ENCODE results near the gene CHD8. TPM values are rescaled to one million over a fixed set of nuclear protein-coding genes. Genes with fewer than 3 reads are reported as not detected.

Gene CHD8
- total and polyA plus RNA-seq, 5 donors from 2014 or later, result 15.3 to 142 (median 24.2) TPM

DNA sequence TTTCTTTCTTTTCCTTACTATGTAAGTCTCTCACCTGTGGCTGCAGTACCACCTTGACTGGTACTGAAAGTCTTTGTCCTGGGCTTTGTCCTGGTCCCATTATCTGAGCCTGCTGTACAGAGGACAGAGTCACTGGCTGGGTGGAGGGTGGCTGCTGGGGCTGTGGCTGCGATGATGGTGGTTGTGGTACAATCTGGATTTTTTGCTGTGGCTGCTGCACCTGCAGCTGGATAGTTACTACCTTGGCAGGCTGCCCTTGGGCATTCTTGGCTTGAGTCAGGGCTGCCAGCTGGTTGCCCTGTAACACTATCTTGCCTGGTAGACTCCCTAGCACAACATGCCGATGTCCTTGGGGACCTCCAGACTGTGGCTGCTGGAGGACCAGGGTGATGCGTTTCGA lies 27.0 kb downstream of the CHD8 start:
- Mint-ChIP-seq H3K36me3 (peaks cover 45% of the 10 kb centered on the region), H3K4me3 (no peak overlapping the region), H3K27ac (no peak overlapping the region), H3K4me1 (peaks cover 6 to 33% (median 28%) of the 10 kb centered on the region in 4 donors), H3K9me3 (no peaks in the 10 kb centered on the region), H3K27me3 (no peaks in the 10 kb centered on the region)
- Histone ChIP-seq H3K9me3 (ENCODE audit: control insufficient read depth in 2 of 2, low read length in 2 of 2) (no peaks in the 10 kb centered on the region), H3K27me3 (ENCODE audit: control insufficient read depth, insufficient read depth, low read length) (no peaks in the 10 kb centered on the region), H3K4me1 (ENCODE audit: control insufficient read depth, insufficient read depth, low read length, poor library complexity, severe bottlenecking) (peaks cover 4% of the 10 kb centered on the region), H3K4me3 (ENCODE audit: low read depth, low read length) (no peak overlapping the region), H3K27ac (ENCODE audit: insufficient read depth, low read length, poor library complexity, severe bottlenecking) (no peak overlapping the region), H3K36me3 (ENCODE audit: control insufficient read depth, insufficient read depth, low read length) (peaks cover 78% of the 10 kb centered on the region)
- no peak for DNase-seq
- ATAC-seq (ENCODE audit: low read depth in 2 of 2), result no peak

DNA sequence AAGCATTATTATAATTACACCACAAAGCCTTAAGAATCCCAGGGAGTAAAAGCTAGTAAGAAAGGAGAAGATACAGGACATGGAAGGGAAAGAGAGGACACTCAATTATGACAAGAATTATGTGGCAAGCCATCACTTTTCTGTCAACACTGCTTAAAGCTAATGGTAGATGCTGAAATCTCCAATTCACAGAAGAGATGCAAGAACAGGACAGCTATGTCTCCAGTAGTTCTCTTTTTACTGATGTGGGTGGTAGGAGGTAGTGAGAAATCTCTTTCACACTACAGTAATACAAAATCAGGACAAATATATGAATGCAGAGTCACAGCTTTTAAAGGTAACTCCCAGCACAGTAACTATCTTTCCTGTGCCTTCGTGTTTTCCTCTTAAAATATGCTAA lies 29.2 kb downstream of the CHD8 start:
- Mint-ChIP-seq H3K4me3 (no peak overlapping the region), H3K9me3 (no peaks in the 10 kb centered on the region), H3K4me1 (peaks cover 0 to 19% (median 15%) of the 10 kb centered on the region in 4 donors), H3K27ac (peak overlapping the region in 1 of 3 donors; percentile 50), H3K27me3 (no peaks in the 10 kb centered on the region), H3K36me3 (peaks cover 39% of the 10 kb centered on the region)
- H3K27me3 ChIP-seq (ENCODE audit: control insufficient read depth, insufficient read depth, low read length), result no peaks in the 10 kb centered on the region
- H3K9me3 ChIP-seq (ENCODE audit: control insufficient read depth in 2 of 2, low read length in 2 of 2), result no peaks in the 10 kb centered on the region
- no peak overlapping the region for H3K27ac ChIP-seq (ENCODE audit: insufficient read depth, low read length, poor library complexity, severe bottlenecking)
- H3K4me3 ChIP-seq (ENCODE audit: low read depth, low read length), result no peak overlapping the region
- H3K36me3 ChIP-seq (ENCODE audit: control insufficient read depth, insufficient read depth, low read length), result peaks cover 96% of the 10 kb centered on the region
- ATAC-seq (ENCODE audit: low read depth in 2 of 2), result no peak
- no peaks in the 10 kb centered on the region for H3K4me1 ChIP-seq (ENCODE audit: control insufficient read depth, insufficient read depth, low read length, poor library complexity, severe bottlenecking)
- DNase-seq, result no peak

DNA sequence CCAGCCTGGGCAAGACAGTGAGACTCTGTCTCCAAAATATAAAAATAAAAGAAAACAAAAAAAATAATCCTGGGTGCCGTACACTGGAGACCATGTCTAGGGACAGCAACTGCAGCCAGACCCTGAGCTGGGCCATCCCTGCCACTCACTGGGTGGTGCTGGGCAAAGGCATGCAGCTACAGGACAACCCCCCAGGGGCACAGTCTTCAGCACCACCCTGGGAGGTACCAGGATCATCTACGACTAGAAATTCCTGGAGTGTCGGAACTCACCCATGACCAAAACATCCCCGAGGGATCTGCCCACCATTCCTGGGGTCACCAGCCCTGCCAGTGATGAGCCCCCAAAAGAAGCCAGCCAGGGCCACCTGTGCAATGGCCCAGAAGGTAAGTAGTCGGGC lies 36.4 kb downstream of the CHD8 start:
- ATAC-seq (ENCODE audit: low read depth in 2 of 2), result no peak
- Histone ChIP-seq H3K4me1 (ENCODE audit: control insufficient read depth, insufficient read depth, low read length, poor library complexity, severe bottlenecking) (no peaks in the 10 kb centered on the region), H3K27me3 (ENCODE audit: control insufficient read depth, insufficient read depth, low read length) (no peaks in the 10 kb centered on the region), H3K36me3 (ENCODE audit: control insufficient read depth, insufficient read depth, low read length) (peaks cover 77% of the 10 kb centered on the region), H3K9me3 (ENCODE audit: control insufficient read depth in 2 of 2, low read length in 2 of 2) (no peaks in the 10 kb centered on the region), H3K4me3 (ENCODE audit: low read depth, low read length) (no peak overlapping the region), H3K27ac (ENCODE audit: insufficient read depth, low read length, poor library complexity, severe bottlenecking) (no peak overlapping the region)
- H3K4me1 Mint-ChIP-seq, result peaks cover 0 to 3% (median under 1%) of the 10 kb centered on the region in 4 donors
- no peaks in the 10 kb centered on the region for H3K9me3 Mint-ChIP-seq
- no peak overlapping the region for H3K27ac Mint-ChIP-seq
- peaks cover 22% of the 10 kb centered on the region for H3K36me3 Mint-ChIP-seq
- H3K4me3 Mint-ChIP-seq, result no peak overlapping the region
- no peaks in the 10 kb centered on the region for H3K27me3 Mint-ChIP-seq
- no peak for DNase-seq

DNA sequence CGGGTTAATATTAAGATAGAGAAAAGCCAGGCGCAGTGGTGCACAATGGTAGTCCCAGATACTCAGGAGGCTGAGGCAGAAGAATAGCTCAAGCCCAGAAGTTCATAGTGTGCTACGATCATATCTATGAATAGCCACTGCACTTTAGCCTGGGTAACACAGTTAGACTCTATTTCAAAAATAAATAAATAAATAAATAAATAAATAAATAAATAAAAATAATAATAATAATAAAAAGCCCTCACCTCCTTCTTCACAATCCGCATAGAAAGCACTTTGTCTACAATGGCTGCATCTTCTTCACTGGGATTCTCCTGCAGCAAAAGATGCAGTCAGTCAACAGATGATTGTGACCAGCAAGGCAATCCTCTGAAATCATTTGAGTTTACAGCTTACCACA lies 40.6 kb downstream of the CHD8 start:
- H3K4me1 ChIP-seq (ENCODE audit: control insufficient read depth, insufficient read depth, low read length, poor library complexity, severe bottlenecking), result no peaks in the 10 kb centered on the region
- ATAC-seq (ENCODE audit: low read depth in 2 of 2) (no peak), DNase-seq (no peak)
- no peak overlapping the region for H3K27ac ChIP-seq (ENCODE audit: insufficient read depth, low read length, poor library complexity, severe bottlenecking)
- Mint-ChIP-seq H3K4me1 (peaks cover 3 to 14% (median 5%) of the 10 kb centered on the region in 4 donors), H3K9me3 (no peaks in the 10 kb centered on the region), H3K27me3 (no peaks in the 10 kb centered on the region), H3K4me3 (no peak overlapping the region), H3K36me3 (peaks cover 44% of the 10 kb centered on the region), H3K27ac (peak overlapping the region in 2 of 3 donors; percentile 10 to 12)
- H3K36me3 ChIP-seq (ENCODE audit: control insufficient read depth, insufficient read depth, low read length), result peaks cover 78% of the 10 kb centered on the region
- no peaks in the 10 kb centered on the region for H3K27me3 ChIP-seq (ENCODE audit: control insufficient read depth, insufficient read depth, low read length)
- H3K4me3 ChIP-seq (ENCODE audit: low read depth, low read length), result no peak overlapping the region
- no peaks in the 10 kb centered on the region for H3K9me3 ChIP-seq (ENCODE audit: control insufficient read depth in 2 of 2, low read length in 2 of 2)

DNA sequence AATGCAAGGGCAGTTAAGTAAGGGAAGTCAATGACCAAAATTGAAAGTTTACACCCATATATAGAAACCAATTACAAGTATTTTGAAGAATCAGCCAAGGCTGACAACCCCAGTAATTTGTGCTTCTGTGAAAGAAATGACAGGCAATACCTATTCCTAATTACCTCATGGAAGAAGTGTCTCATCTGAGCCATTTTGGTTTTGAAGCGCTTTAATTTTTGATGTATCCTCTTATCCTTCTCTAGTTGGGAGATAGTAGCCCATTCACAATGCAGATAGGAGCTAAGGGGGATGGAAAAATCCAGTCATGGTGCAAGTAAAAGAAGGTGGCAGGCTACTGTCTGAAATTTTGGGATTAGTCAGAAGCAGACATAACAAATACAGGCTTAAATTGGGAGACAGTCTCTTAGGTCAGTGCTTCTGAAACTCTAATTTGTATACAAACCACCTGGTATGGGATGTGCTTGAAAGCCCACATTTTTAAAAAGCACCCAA lies 41.7 kb downstream of the CHD8 start:
- Mint-ChIP-seq H3K4me3 (no peak overlapping the region), H3K27ac (peak overlapping the region in 2 of 3 donors; percentile 10 to 45)
- no peak for ATAC-seq (ENCODE audit: low read depth in 2 of 2)

DNA sequence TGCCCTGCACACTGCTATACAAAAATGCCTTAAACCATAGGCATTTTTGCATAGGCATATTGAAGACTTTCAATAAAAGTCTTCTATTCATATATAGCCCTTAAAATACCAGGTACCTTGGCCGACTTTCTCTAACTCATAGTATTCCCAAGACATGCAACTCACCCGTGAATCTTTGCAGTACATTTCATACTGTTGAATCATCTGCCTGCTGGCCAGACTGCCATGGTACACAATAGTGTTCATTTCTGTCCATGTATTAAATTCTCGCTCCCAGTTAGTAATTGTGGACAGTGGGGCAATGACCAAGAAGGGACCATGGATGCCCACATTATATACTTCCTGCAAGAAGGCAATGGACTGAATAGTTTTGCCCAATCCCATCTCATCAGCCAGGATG lies 47.8 kb downstream of the CHD8 start:
- Histone ChIP-seq H3K4me3 (ENCODE audit: low read depth, low read length) (no peak overlapping the region), H3K4me1 (ENCODE audit: control insufficient read depth, insufficient read depth, low read length, poor library complexity, severe bottlenecking) (no peaks in the 10 kb centered on the region), H3K27ac (ENCODE audit: insufficient read depth, low read length, poor library complexity, severe bottlenecking) (no peak overlapping the region), H3K27me3 (ENCODE audit: control insufficient read depth, insufficient read depth, low read length) (no peaks in the 10 kb centered on the region), H3K36me3 (ENCODE audit: control insufficient read depth, insufficient read depth, low read length) (peaks cover 92% of the 10 kb centered on the region), H3K9me3 (ENCODE audit: control insufficient read depth in 2 of 2, low read length in 2 of 2) (no peaks in the 10 kb centered on the region)
- Mint-ChIP-seq H3K9me3 (no peaks in the 10 kb centered on the region), H3K27ac (no peak overlapping the region), H3K27me3 (no peaks in the 10 kb centered on the region), H3K36me3 (peaks cover 71% of the 10 kb centered on the region), H3K4me3 (no peak overlapping the region), H3K4me1 (peaks cover 0 to 8% (median 2%) of the 10 kb centered on the region in 4 donors)
- ATAC-seq (ENCODE audit: low read depth in 2 of 2) (no peak), DNase-seq (no peak)

More for the DNA sequence above, 41.7 kb downstream of the CHD8 start:
- Histone ChIP-seq H3K27ac (ENCODE audit: insufficient read depth, low read length, poor library complexity, severe bottlenecking) (no peak overlapping the region), H3K36me3 (ENCODE audit: control insufficient read depth, insufficient read depth, low read length) (peaks cover 79% of the 10 kb centered on the region), H3K27me3 (ENCODE audit: control insufficient read depth, insufficient read depth, low read length) (no peaks in the 10 kb centered on the region), H3K4me3 (ENCODE audit: low read depth, low read length) (no peak overlapping the region), H3K4me1 (ENCODE audit: control insufficient read depth, insufficient read depth, low read length, poor library complexity, severe bottlenecking) (no peaks in the 10 kb centered on the region), H3K9me3 (ENCODE audit: control insufficient read depth in 2 of 2, low read length in 2 of 2) (no peaks in the 10 kb centered on the region)
- Mint-ChIP-seq H3K4me1 (peaks cover 3 to 18% (median 6%) of the 10 kb centered on the region in 4 donors), H3K9me3 (no peaks in the 10 kb centered on the region), H3K27me3 (no peaks in the 10 kb centered on the region), H3K36me3 (peaks cover 50% of the 10 kb centered on the region)
- peak in 1 of 3 donors; percentile 41 for DNase-seq

DNA sequence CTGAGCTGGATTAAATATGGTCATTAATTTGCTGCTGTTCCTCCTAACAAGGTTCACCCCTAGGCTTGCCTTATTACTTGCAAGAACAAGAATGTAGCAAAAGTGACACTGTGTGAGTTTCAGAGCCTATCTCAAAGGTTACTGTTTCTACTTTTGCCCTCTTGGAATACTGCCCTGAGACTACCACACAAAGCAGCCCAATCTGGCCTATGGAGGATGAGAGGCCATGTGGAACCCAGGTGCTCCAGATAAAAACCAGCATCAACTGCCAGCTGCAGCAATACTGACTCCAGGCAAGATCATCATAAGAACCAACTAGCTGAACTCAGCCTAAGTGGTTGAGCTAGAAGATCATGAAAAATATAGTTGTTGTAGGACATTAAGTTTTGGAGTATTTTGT lies 49.7 kb downstream of the CHD8 start:
- Mint-ChIP-seq H3K9me3 (no peaks in the 10 kb centered on the region), H3K36me3 (peaks cover 72% of the 10 kb centered on the region)
- ATAC-seq (ENCODE audit: low read depth in 2 of 2), result no peak

DNA sequence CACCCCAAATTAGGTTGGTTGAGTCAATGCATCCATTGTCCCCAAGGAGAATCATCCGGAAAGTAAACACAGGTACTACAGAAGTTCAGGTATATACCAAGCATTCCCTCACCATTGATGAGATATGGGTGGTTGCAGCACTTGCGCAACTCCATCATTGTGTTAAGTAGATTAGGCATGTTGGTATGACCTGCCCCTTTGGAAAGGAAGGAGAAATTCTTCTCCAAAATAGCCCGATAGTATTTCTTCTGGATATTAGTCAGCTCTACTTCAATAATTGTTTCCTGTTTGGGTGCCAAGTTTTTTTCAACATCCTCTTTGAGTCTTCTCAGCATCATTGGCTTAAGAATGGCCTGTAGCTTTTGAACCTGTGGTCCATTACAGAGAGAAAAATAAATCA lies 50.8 kb downstream of the CHD8 start:
- no peak overlapping the region for H3K4me3 ChIP-seq (ENCODE audit: low read depth, low read length)
- DNase-seq, result peak in 1 of 3 donors; percentile 23
- H3K27me3 ChIP-seq (ENCODE audit: control insufficient read depth, insufficient read depth, low read length), result no peaks in the 10 kb centered on the region

More for the DNA sequence above, 49.7 kb downstream of the CHD8 start:
- no peak for DNase-seq
- Histone ChIP-seq H3K27ac (ENCODE audit: insufficient read depth, low read length, poor library complexity, severe bottlenecking) (no peak overlapping the region), H3K9me3 (ENCODE audit: control insufficient read depth in 2 of 2, low read length in 2 of 2) (no peaks in the 10 kb centered on the region), H3K27me3 (ENCODE audit: control insufficient read depth, insufficient read depth, low read length) (no peaks in the 10 kb centered on the region), H3K36me3 (ENCODE audit: control insufficient read depth, insufficient read depth, low read length) (peaks cover 93% of the 10 kb centered on the region), H3K4me1 (ENCODE audit: control insufficient read depth, insufficient read depth, low read length, poor library complexity, severe bottlenecking) (no peaks in the 10 kb centered on the region), H3K4me3 (ENCODE audit: low read depth, low read length) (no peak overlapping the region)
- Mint-ChIP-seq H3K4me1 (peaks cover 0 to 8% (median 3%) of the 10 kb centered on the region in 4 donors), H3K4me3 (no peak overlapping the region), H3K27ac (no peak overlapping the region), H3K27me3 (no peaks in the 10 kb centered on the region)

More for the DNA sequence above, 50.8 kb downstream of the CHD8 start:
- H3K36me3 Mint-ChIP-seq, result peaks cover 72% of the 10 kb centered on the region
- no peaks in the 10 kb centered on the region for H3K27me3 Mint-ChIP-seq
- no peaks in the 10 kb centered on the region for H3K9me3 Mint-ChIP-seq
- peak overlapping the region in 2 of 3 donors; percentile 52 to 56 for H3K27ac Mint-ChIP-seq
- Histone ChIP-seq H3K9me3 (ENCODE audit: control insufficient read depth in 2 of 2, low read length in 2 of 2) (no peaks in the 10 kb centered on the region), H3K36me3 (ENCODE audit: control insufficient read depth, insufficient read depth, low read length) (peaks cover 93% of the 10 kb centered on the region), H3K27ac (ENCODE audit: insufficient read depth, low read length, poor library complexity, severe bottlenecking) (no peak overlapping the region), H3K4me1 (ENCODE audit: control insufficient read depth, insufficient read depth, low read length, poor library complexity, severe bottlenecking) (no peaks in the 10 kb centered on the region)
- no peak overlapping the region for H3K4me3 Mint-ChIP-seq
- no peak for ATAC-seq (ENCODE audit: low read depth in 2 of 2)
- H3K4me1 Mint-ChIP-seq, result peaks cover 0 to 4% (median under 1%) of the 10 kb centered on the region in 4 donors

All from CD4-positive, CD25-positive, alpha-beta regulatory T cell (primary cell).